IMR-90 (cell line): ENCODE results near the gene MED4.

Source experiments
- CTCF ChIP-seq: conservative IDR thresholded peaks from 2 replicates; pipeline ENCODE4 v1.5.1; 2012; ENCODE audit warnings: mild to moderate bottlenecking, low read depth, low read length, improper control_type of control experiment
- NFE2L2 ChIP-seq: fragments of 150-350 bp; IDR thresholded peaks from 2 replicates; pipeline ENCODE4 v1.6.1; 2016; ENCODE audit warnings: low read depth, mild to moderate bottlenecking, low read length
- POLR2A ChIP-seq: IDR thresholded peaks from 2 replicates; pipeline ENCODE4 v1.6.1; 2012; ENCODE audit warnings: mild to moderate bottlenecking, low read depth, low read length
- RAD21 ChIP-seq: IDR thresholded peaks from 2 replicates; pipeline ENCODE4 v1.6.1; 2012; ENCODE audit warnings: low read length, improper control_type of control experiment
- RFX5 ChIP-seq: IDR thresholded peaks from 2 replicates; pipeline ENCODE4 v1.8.0; 2012; ENCODE audit warnings: low read depth, mild to moderate bottlenecking, low read length, moderate library complexity

- TF ChIP-seq CTCF (no peak), NFE2L2 (no peak), RAD21 (no peak), POLR2A (no peak), RFX5 (no peak)
Measured at GRCh38 chr13:48121733-48122132, 26.8 kb upstream of the MED4 start.
